Liver (tissue), 2 donors: Measurements from ENCODE around the gene CDKN2C.

Experiments used
- CTCF ChIP-seq: fragments of 150-350 bp; IDR thresholded peaks from 2 replicates; pipeline ENCODE4 v1.5.1; 2017; ENCODE audit warnings: improper control_type of control experiment, low read depth, low read length; ENCODE audit not compliant: missing input control
- YY1 ChIP-seq: IDR thresholded peaks from 2 replicates; pipeline ENCODE4 v1.6.1; 2016; ENCODE audit warnings: antibody characterized with exemption, mild to moderate bottlenecking
- ZBTB33 ChIP-seq: IDR thresholded peaks from 2 replicates; pipeline ENCODE4 v1.6.1; 2016; ENCODE audit warnings: antibody characterized with exemption
- TF ChIP-seq, protein P1 (sequence below): IDR thresholded peaks from 2 replicates; pipeline ENCODE4 v1.6.1; 2016; ENCODE audit warnings: antibody characterized with exemption
- donor health status: healthy.

- TF ChIP-seq ZBTB33, result no peak
- no peak for TF ChIP-seq CTCF
- TF ChIP-seq, protein P1, sequence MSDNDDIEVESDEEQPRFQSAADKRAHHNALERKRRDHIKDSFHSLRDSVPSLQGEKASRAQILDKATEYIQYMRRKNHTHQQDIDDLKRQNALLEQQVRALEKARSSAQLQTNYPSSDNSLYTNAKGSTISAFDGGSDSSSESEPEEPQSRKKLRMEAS, result no peak
- no peak for TF ChIP-seq YY1
These were observed 30.6 kb downstream of the CDKN2C start for GRCh38 chr1:51000651-51001050.
